ENCODE measurements around the gene AP3D1.
A peak's percentile ranks its signal among the peaks of the same experiment; 100 is the strongest.

Gene AP3D1

GRCh38 chr19:2144190-2144589, 7.2 kb downstream of the AP3D1 start:
- Mint-ChIP-seq H3K27me3 (ENCODE audit: low read depth) (peaks cover 3% of the 10 kb centered on the region), H3K36me3 (ENCODE audit: low read depth) (peaks cover 8% of the 10 kb centered on the region), H3K9me3 (no peaks in the 10 kb centered on the region), H3K4me1 (peaks cover 30% of the 10 kb centered on the region), H3K4me3 (no peak overlapping the region), H3K27ac (no peak overlapping the region)
- TF ChIP-seq CTCF (IDR thresholded peaks at IDR 0.05; ENCODE audit: unreplicated experiment in 3 of 3), result no peak

- H3K4me3 Mint-ChIP-seq, result no peak overlapping the region
- no peak for TF ChIP-seq CTCF (IDR thresholded peaks at IDR 0.05; ENCODE audit: unreplicated experiment in 3 of 3)
Observed at GRCh38 chr19:2142173-2142829, 9.1 kb downstream of the AP3D1 start.

GRCh38 chr19:2140138-2140569, 11.2 kb downstream of the AP3D1 start:
- Mint-ChIP-seq H3K27ac (peak overlapping the region in 2 of 3 experiments; percentile 48 to 89), H3K36me3 (ENCODE audit: low read depth) (peaks cover 25% of the 10 kb centered on the region), H3K4me1 (peaks cover 21% of the 10 kb centered on the region), H3K4me3 (peak overlapping the region in 1 of 3 experiments; percentile 26), H3K27me3 (ENCODE audit: low read depth) (peaks cover 3% of the 10 kb centered on the region), H3K9me3 (no peaks in the 10 kb centered on the region)
- no peak for TF ChIP-seq CTCF (IDR thresholded peaks at IDR 0.05; ENCODE audit: unreplicated experiment in 3 of 3)

More at GRCh38 chr19:2142173-2142829, 9.1 kb downstream of the AP3D1 start:
- no peak overlapping the region for H3K27ac Mint-ChIP-seq
- peaks cover 22% of the 10 kb centered on the region for H3K36me3 Mint-ChIP-seq (ENCODE audit: low read depth)
- peaks cover 3% of the 10 kb centered on the region for H3K27me3 Mint-ChIP-seq (ENCODE audit: low read depth)
- no peaks in the 10 kb centered on the region for H3K9me3 Mint-ChIP-seq
- peaks cover 30% of the 10 kb centered on the region for H3K4me1 Mint-ChIP-seq

GRCh38 chr19:2139385-2140137, 11.8 kb downstream of the AP3D1 start:
- H3K4me3 Mint-ChIP-seq, result peak overlapping the region in 1 of 3 experiments; percentile 26
- TF ChIP-seq CTCF (IDR thresholded peaks at IDR 0.05; ENCODE audit: unreplicated experiment in 3 of 3), result no peak
- peak overlapping the region in 2 of 3 experiments; percentile 48 to 89 for H3K27ac Mint-ChIP-seq
- H3K9me3 Mint-ChIP-seq, result no peaks in the 10 kb centered on the region
- peaks cover 25% of the 10 kb centered on the region for H3K36me3 Mint-ChIP-seq (ENCODE audit: low read depth)
- peaks cover 21% of the 10 kb centered on the region for H3K4me1 Mint-ChIP-seq
- peaks cover 3% of the 10 kb centered on the region for H3K27me3 Mint-ChIP-seq (ENCODE audit: low read depth)

GRCh38 chr19:2138061-2138728, 13.2 kb downstream of the AP3D1 start:
- Mint-ChIP-seq H3K4me1 (peaks cover 21% of the 10 kb centered on the region), H3K4me3 (no peak overlapping the region), H3K9me3 (no peaks in the 10 kb centered on the region), H3K27me3 (ENCODE audit: low read depth) (no peaks in the 10 kb centered on the region), H3K27ac (peak overlapping the region in 1 of 3 experiments; percentile 61), H3K36me3 (ENCODE audit: low read depth) (peaks cover 27% of the 10 kb centered on the region)
- no peak for TF ChIP-seq CTCF (IDR thresholded peaks at IDR 0.05; ENCODE audit: unreplicated experiment in 3 of 3)

All from nephron (organoid).